HT1080 (cell line): ENCODE data around the gene MRPL9. TPM values are rescaled to one million over a fixed set of nuclear protein-coding genes. Genes with fewer than 3 reads are reported as not detected.

Experiments used
- DNase-seq: peaks from one replicate; pipeline ENCODE4 v3.0.0-alpha.2; 2015; ENCODE audit warnings: low read depth
- small RNA-seq: library from RNA; depleted of rRNA; stranded (forward); fragments of <200 nt; gene quantifications from one replicate; pipeline ENCODE3, GENCODE V24; 2014
- total RNA-seq: library from RNA; depleted of rRNA; stranded (reverse); fragments of >200 nt; shearing (Covaris generic); gene quantifications from 2 replicates; pipeline ENCODE4 v1.2.3, GENCODE V29; 2014; rRNA removed

MRPL9 gene
- total RNA-seq, 1 experiment from 2014 or later = 112 TPM

- DNase-seq = no peak
These were observed 51.3 kb downstream of the MRPL9 start for GRCh38 chr1:151711951-151712350.

- no peak for DNase-seq
These were observed 52.1 kb downstream of the MRPL9 start for GRCh38 chr1:151711044-151711800.

GRCh38 chr1:151710187-151710840, 53.0 kb downstream of the MRPL9 start:
- peak; percentile 42 for DNase-seq

Small RNA genes lying within 50 kb of the gene (small RNA-seq; reads per million reads assigned to genes)
- not detected for gene RNU6-662P

Other genes starting within 250 kb of the MRPL9 start
- gene TUFT1, start 223.2 kb downstream of the MRPL9 start, total RNA-seq = 7.2 and 9.3 TPM in 2 replicates
- gene SNX27, start 151.4 kb downstream of the MRPL9 start, total RNA-seq = 15.2 and 21.1 TPM in 2 replicates
- gene CELF3, start 46.7 kb downstream of the MRPL9 start, total RNA-seq = not detected in 2 replicates
- not detected in 2 replicates for gene RIIAD1, start 42.0 kb downstream of the MRPL9 start, total RNA-seq
- 1.9 and 2.0 TPM in 2 replicates for gene TDRKH, start 27.0 kb upstream of the MRPL9 start, total RNA-seq
- not detected in 2 replicates for gene LINGO4, start 41.9 kb upstream of the MRPL9 start, total RNA-seq
- 0.03 TPM in 1 of 2 replicates, not detected in the other for gene RORC, start 68.3 kb upstream of the MRPL9 start, total RNA-seq
- gene C2CD4D, start 76.3 kb upstream of the MRPL9 start, total RNA-seq = not detected in 2 replicates
- gene THEM5, start 90.2 kb upstream of the MRPL9 start, total RNA-seq = not detected in 2 replicates
- 10.0 and 11.8 TPM in 2 replicates for gene THEM4, start 146.0 kb upstream of the MRPL9 start, total RNA-seq
- gene S100A10, start 230.4 kb upstream of the MRPL9 start, total RNA-seq = 218 and 367 TPM in 2 replicates